ENCODE measurements around the gene ALAD. TPM values are rescaled to one million over a fixed set of nuclear protein-coding genes. Genes with fewer than 3 reads are reported as not detected.

ALAD gene
- total and polyA plus RNA-seq, 2 of the 8 experiments (the other 6 are each of a cell fraction or from before 2014, with no cell fraction given) = 8.2 to 15.3 TPM

DNA sequence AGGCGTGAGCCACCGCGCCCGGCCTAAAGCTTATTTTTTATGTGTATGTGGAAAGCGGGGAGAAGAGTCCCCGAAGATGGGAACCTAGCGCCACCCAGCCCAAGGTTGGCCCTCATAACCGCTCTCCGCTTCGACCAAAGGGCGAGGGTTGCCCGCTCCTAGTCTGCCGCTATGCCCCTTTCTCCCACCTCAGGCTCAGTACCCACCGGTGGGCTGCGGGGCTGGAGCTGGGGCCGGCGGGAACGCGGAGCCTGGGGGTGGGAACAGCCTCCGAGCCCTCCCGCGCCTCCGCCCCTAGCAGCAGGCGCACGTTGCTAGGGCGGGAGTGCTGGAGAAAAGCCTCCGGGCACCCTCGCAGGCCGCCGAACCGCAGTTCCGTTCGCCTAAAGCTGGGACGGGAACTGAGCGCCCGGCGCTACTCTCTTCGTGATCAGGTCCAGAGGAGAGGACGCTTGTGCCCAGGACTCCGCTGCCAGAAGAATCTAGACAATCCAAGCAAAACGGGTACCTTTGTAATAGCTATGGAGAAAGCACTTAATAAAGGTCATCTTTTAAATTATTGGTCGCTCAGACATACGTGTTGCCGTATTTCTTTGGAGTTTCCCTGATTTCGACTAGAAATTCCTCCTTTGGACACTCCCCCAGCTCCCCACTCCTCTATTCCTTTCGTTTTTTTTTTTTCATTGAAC is 60.9 kb downstream of the ALAD start, which contains the start of gene WDR31 (continued):
- no peak for TF ChIP-seq SUZ12 (IDR thresholded peaks at IDR 0.05; ENCODE audit: low read length)
- TF ChIP-seq CBX8 (IDR thresholded peaks at IDR 0.05; ENCODE audit: borderline replicate concordance, low read depth, low read length) = no peak
- peak; percentile 24; the same call in 1 of the 2 replicates for TF ChIP-seq KDM5A (IDR thresholded peaks at IDR 0.05; ENCODE audit: low read length)
- no peak for TF ChIP-seq NANOG (IDR thresholded peaks at IDR 0.05; ENCODE audit: insufficient read depth, low read depth, low read length, poor library complexity, severe bottlenecking)
- TF ChIP-seq, protein P1, sequence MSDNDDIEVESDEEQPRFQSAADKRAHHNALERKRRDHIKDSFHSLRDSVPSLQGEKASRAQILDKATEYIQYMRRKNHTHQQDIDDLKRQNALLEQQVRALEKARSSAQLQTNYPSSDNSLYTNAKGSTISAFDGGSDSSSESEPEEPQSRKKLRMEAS (IDR thresholded peaks at IDR 0.05) = peak; percentile 91
- TF ChIP-seq SIRT6 (IDR thresholded peaks at IDR 0.05; ENCODE audit: low read length) = no peak
- TF ChIP-seq EP300 (IDR thresholded peaks at IDR 0.05; ENCODE audit: borderline replicate concordance in 1 of 2, low read depth in 2 of 2, low read length in 2 of 2) = no peak
- 0 out of 2 replicates have a peak, but pooled peaks have one; percentile 7 for TF ChIP-seq TEAD4 (IDR thresholded peaks at IDR 0.05; ENCODE audit: low read depth, low read length)
- no peak for TF ChIP-seq CEBPB (IDR thresholded peaks at IDR 0.05; ENCODE audit: low read depth, low read length)
- TF ChIP-seq POLR2A (IDR thresholded peaks at IDR 0.05; ENCODE audit: control extremely low read depth in 1 of 2, low read depth in 2 of 2, low read length in 2 of 2) = peak; percentile 56 to 72
- TF ChIP-seq KDM4A (IDR thresholded peaks at IDR 0.05; ENCODE audit: low read depth, low read length, severe bottlenecking) = peak; percentile 75
- TF ChIP-seq, protein P2, sequence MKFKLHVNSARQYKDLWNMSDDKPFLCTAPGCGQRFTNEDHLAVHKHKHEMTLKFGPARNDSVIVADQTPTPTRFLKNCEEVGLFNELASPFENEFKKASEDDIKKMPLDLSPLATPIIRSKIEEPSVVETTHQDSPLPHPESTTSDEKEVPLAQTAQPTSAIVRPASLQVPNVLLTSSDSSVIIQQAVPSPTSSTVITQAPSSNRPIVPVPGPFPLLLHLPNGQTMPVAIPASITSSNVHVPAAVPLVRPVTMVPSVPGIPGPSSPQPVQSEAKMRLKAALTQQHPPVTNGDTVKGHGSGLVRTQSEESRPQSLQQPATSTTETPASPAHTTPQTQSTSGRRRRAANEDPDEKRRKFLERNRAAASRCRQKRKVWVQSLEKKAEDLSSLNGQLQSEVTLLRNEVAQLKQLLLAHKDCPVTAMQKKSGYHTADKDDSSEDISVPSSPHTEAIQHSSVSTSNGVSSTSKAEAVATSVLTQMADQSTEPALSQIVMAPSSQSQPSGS (IDR thresholded peaks at IDR 0.05; ENCODE audit: low read length) = peak; percentile 39; the same call in 1 of the 2 replicates
- peak; percentile 67 for TF ChIP-seq PHF8 (conservative IDR thresholded peaks at IDR 0.05; ENCODE audit: low read depth, low read length)
- TF ChIP-seq HDAC2 (IDR thresholded peaks at IDR 0.05; ENCODE audit: borderline replicate concordance in 1 of 2, low read depth in 2 of 2, low read length in 2 of 2) = no peak
- no peak for TF ChIP-seq CHD1 (IDR thresholded peaks at IDR 0.05; ENCODE audit: low read depth, low read length)
- no peak for TF ChIP-seq RFX5 (IDR thresholded peaks at IDR 0.05; ENCODE audit: borderline replicate concordance, low read depth, low read length)
- TF ChIP-seq, protein P3, sequence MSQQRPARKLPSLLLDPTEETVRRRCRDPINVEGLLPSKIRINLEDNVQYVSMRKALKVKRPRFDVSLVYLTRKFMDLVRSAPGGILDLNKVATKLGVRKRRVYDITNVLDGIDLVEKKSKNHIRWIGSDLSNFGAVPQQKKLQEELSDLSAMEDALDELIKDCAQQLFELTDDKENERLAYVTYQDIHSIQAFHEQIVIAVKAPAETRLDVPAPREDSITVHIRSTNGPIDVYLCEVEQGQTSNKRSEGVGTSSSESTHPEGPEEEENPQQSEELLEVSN (IDR thresholded peaks at IDR 0.05) = peak; percentile 78
- TF ChIP-seq FOSL1 (IDR thresholded peaks at IDR 0.05; ENCODE audit: insufficient read depth, low read depth, low read length) = no peak
- TF ChIP-seq CTBP2 (IDR thresholded peaks at IDR 0.05; ENCODE audit: borderline replicate concordance, insufficient read depth, insufficient read length, low read length) = peak; percentile 60
- TF ChIP-seq HDAC6 (IDR thresholded peaks at IDR 0.05; ENCODE audit: low read depth, low read length) = no peak

Data from H1 (cell line).